ENCODE results near the gene TTYH1. TPM values are rescaled to one million over a fixed set of nuclear protein-coding genes. Genes with fewer than 3 reads are reported as not detected.

The TTYH1 gene
- total RNA-seq, 1 donor from 2014 or later = 2.9 TPM

DNA sequence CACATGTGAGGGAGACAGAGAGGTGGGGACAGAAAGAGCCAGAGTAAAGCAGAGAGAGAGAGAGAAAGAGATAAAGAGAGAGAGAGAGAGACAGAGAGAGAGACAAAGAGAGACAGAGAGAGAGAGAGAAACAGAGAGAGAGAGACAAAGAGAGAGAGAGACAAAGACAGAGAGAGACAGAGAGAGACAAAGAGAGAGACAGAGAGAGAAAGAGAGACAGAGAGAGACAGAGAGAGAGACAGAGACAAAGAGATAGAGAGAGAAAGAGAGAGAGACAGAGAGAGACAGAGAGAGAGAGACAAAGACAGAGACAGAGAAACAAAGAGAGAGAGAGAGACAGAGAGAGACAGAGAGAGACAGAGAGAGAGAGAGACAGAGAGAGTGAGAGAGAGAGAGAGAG, 4.2 kb upstream of the TTYH1 start:
- no peak overlapping the region for H3K27ac Mint-ChIP-seq (ENCODE audit: unreplicated experiment)
- H3K4me3 Mint-ChIP-seq (ENCODE audit: unreplicated experiment) = peak overlapping the region; percentile 59
- TF ChIP-seq CTCF (IDR thresholded peaks at IDR 0.05; ENCODE audit: partially characterized antibody, unreplicated experiment) = no peak
- H3K27me3 Mint-ChIP-seq (ENCODE audit: unreplicated experiment) = peaks cover 16% of the 10 kb centered on the region
- peaks cover 3% of the 10 kb centered on the region for H3K4me1 Mint-ChIP-seq (ENCODE audit: low read depth, unreplicated experiment)
- peaks cover 13% of the 10 kb centered on the region for H3K36me3 Mint-ChIP-seq (ENCODE audit: unreplicated experiment)
- no peak for DNase-seq
- peaks cover 9% of the 10 kb centered on the region for H3K9me3 Mint-ChIP-seq (ENCODE audit: unreplicated experiment)

GRCh38 chr19:54412877-54413276, 2.4 kb upstream of the TTYH1 start:
- no peak for DNase-seq
- Mint-ChIP-seq H3K27ac (ENCODE audit: unreplicated experiment) (no peak overlapping the region), H3K9me3 (ENCODE audit: unreplicated experiment) (peaks cover 13% of the 10 kb centered on the region), H3K4me1 (ENCODE audit: low read depth, unreplicated experiment) (peaks cover 11% of the 10 kb centered on the region), H3K36me3 (ENCODE audit: unreplicated experiment) (peaks cover 19% of the 10 kb centered on the region), H3K4me3 (ENCODE audit: unreplicated experiment) (no peak overlapping the region), H3K27me3 (ENCODE audit: unreplicated experiment) (peaks cover 16% of the 10 kb centered on the region)
- TF ChIP-seq CTCF (IDR thresholded peaks at IDR 0.05; ENCODE audit: partially characterized antibody, unreplicated experiment) = no peak

DNA sequence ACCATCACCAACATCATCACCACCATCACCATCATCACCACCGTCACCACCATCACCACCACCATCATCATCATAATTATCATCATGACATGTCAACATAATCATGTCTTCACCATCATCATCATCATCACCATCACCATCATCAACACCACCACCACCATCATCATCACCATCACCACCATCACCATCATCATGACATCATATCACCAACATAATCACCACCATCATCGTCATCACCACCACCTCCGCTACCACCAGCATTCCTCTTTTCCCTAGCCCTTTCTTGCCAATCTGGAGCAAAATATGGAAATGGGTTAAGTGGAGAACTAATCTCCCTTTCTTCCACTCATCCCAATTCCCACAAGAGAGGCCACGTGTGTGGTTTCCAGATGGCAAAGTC, 1.1 kb upstream of the TTYH1 start:
- Mint-ChIP-seq H3K27me3 (ENCODE audit: unreplicated experiment) (peaks cover 14% of the 10 kb centered on the region), H3K4me1 (ENCODE audit: low read depth, unreplicated experiment) (peaks cover 16% of the 10 kb centered on the region), H3K27ac (ENCODE audit: unreplicated experiment) (no peak overlapping the region), H3K9me3 (ENCODE audit: unreplicated experiment) (peaks cover 14% of the 10 kb centered on the region), H3K4me3 (ENCODE audit: unreplicated experiment) (no peak overlapping the region), H3K36me3 (ENCODE audit: unreplicated experiment) (peaks cover 19% of the 10 kb centered on the region)
- TF ChIP-seq CTCF (IDR thresholded peaks at IDR 0.05; ENCODE audit: partially characterized antibody, unreplicated experiment) = no peak
- no peak for DNase-seq

DNA sequence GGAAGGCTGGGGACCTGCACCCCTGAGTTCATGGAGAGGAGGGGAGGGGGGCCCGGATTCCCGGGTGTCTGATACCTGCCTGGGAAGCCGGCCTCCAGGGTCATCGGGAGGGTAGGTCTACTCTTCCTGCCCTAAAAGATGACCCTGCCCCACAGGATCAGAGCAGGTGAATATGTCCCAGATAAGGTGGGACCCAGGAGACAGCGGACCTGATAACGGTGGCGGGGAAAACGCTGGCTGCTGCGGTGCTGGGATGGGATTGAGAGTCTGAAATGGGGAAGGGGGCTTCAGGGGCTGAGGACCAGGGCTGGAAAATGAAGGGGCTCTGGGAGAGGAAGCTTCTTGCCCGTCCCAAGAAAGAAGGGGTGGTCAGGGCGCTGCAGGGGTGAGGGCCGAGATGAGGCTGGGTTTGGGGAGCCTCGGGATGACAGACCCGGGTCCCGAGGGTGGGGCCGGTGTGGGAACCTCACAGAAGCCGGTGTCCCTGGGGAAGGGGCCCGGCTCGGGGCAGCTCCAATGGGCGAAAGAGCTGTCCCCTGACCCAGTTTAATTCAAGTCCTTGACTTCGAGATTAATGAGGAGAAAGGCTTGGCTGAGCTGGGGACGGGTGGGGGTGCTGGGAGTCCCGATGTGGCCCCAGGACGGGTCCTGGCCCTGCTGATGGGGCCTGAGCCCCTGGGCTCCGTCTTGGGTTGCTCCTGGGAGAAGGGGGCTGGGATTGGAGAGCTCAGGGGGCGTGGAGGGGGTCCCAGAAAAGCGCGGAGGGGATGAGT, 823 bp downstream of the TTYH1 start:
- H3K27ac Mint-ChIP-seq (ENCODE audit: unreplicated experiment) = no peak overlapping the region
- no peak for DNase-seq
- no peak overlapping the region for H3K4me3 Mint-ChIP-seq (ENCODE audit: unreplicated experiment)
- peaks cover 19% of the 10 kb centered on the region for H3K36me3 Mint-ChIP-seq (ENCODE audit: unreplicated experiment)
- peaks cover 15% of the 10 kb centered on the region for H3K9me3 Mint-ChIP-seq (ENCODE audit: unreplicated experiment)
- TF ChIP-seq CTCF (IDR thresholded peaks at IDR 0.05; ENCODE audit: partially characterized antibody, unreplicated experiment) = no peak
- peaks cover 11% of the 10 kb centered on the region for H3K27me3 Mint-ChIP-seq (ENCODE audit: unreplicated experiment)
- H3K4me1 Mint-ChIP-seq (ENCODE audit: low read depth, unreplicated experiment) = peaks cover 15% of the 10 kb centered on the region

DNA sequence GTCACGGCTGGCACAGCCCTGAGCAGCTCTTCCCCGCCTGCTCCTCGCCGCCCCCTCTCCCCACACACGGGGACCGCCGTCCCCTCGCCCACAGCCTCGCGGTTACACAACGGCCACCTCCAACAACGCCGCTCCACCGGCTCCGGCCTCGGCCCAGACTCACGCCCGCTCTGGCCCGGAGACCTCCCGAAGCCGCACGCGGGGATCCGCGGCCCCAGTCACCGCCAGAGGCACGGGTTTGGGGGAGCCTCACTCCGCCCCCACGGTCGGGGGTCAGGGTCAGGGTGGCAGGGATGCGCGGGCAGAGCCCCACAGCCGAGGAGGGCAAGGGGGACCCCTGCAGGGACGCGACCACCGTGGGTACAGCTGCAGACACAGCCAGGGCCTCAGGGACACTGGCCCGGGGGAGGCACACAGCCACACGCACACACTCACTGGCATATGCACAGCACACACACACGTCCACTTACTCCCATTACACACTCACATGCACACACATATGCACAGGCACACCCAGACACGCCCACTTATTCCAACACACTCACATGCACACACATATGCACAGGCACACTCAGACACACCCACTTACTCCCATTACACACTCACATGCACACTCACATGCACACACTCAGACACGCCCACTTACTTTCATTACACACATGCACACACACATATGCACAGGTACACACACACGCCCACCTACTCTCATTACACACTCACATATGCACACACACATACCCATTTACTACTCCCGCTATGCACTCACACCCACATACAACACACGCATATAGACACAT, 1.6 kb downstream of the TTYH1 start:
- DNase-seq = no peak
- no peak for TF ChIP-seq CTCF (IDR thresholded peaks at IDR 0.05; ENCODE audit: partially characterized antibody, unreplicated experiment)
- Mint-ChIP-seq H3K4me1 (ENCODE audit: low read depth, unreplicated experiment) (peaks cover 18% of the 10 kb centered on the region), H3K36me3 (ENCODE audit: unreplicated experiment) (peaks cover 19% of the 10 kb centered on the region), H3K27me3 (ENCODE audit: unreplicated experiment) (peaks cover 11% of the 10 kb centered on the region), H3K27ac (ENCODE audit: unreplicated experiment) (peak overlapping the region; percentile 59), H3K4me3 (ENCODE audit: unreplicated experiment) (peak overlapping the region; percentile 57), H3K9me3 (ENCODE audit: unreplicated experiment) (peaks cover 15% of the 10 kb centered on the region)

Data from glutamatergic neuron (in vitro differentiated cells).